ENCODE measurements around the gene JAKMIP2. TPM values are rescaled to one million over a fixed set of nuclear protein-coding genes. Genes with fewer than 3 reads are reported as not detected.

The JAKMIP2 gene
- total and polyA plus RNA-seq, 10 of the 15 experiments (the other 5 are each of a cell fraction or from before 2014, with no cell fraction given), result 0.51 to 1.8 (median 0.89) TPM

GRCh38 chr5:147658293-147658932 is 124.1 kb downstream of the JAKMIP2 start:
- 54% methylated on average over 8 of the region's 8 CpGs for WGBS (ENCODE audit: insufficient coverage, insufficient replicate concordance, low lambda C conversion rate, missing lambda C conversion rate)
- ChIA-PET CTCF (interaction anchor here (1.6 kb wide), 1 partner anchor 18 kb away, joined by 3 read pairs; no protein-coding TSS in a partner anchor), RAD21 (ENCODE audit: unreplicated experiment) (no interaction called here), SMC1A (ENCODE audit: uncharacterized antibody, unreplicated experiment) (no interaction called here), POLR2A (no interaction called here)
- DNase-seq (ENCODE audit: low read depth, low spot score) (no peak), FAIRE-seq (no peak), ATAC-seq (peak; percentile 55)
- no peaks in the 10 kb centered on the region for H3K36me3 ChIP-seq (ENCODE audit: control insufficient read depth in 2 of 2, insufficient read depth in 2 of 2, low read length in 1 of 2)
- intact Hi-C loops (cut with micrococcal nuclease; ENCODE audit: unreplicated experiment), result no loop called here
- H3K27ac ChIP-seq (ENCODE audit: control insufficient read depth, insufficient read depth), result no peak overlapping the region
- H3K4me2 ChIP-seq (ENCODE audit: control insufficient read depth, insufficient read depth), result no peak overlapping the region
- in situ Hi-C loops (cut with MboI), result no loop called here
- no peaks in the 10 kb centered on the region; a peak in 1 of 4 replicates for H3K27me3 ChIP-seq (replicated peaks in 1 of 2; ENCODE audit: control insufficient read depth in 2 of 2, insufficient read depth in 2 of 2, low read length in 1 of 2)
- H3K9me3 ChIP-seq (replicated peaks; ENCODE audit: control insufficient read depth, insufficient read depth, low read length), result no peaks in the 10 kb centered on the region
- H3K9ac ChIP-seq (ENCODE audit: control insufficient read depth, insufficient read depth, low read length), result no peak overlapping the region
- no peaks in the 10 kb centered on the region for H3K79me2 ChIP-seq (ENCODE audit: control insufficient read depth, insufficient read depth, low read length)
- BruUV-seq (replicated peaks), result no TSS peak
- no peaks in the 10 kb centered on the region for H4K20me1 ChIP-seq (ENCODE audit: control insufficient read depth, insufficient read depth)
- no peak overlapping the region for H2AFZ ChIP-seq (ENCODE audit: control insufficient read depth, low read depth, low read length)
- TF ChIP-seq MEF2A (IDR thresholded peaks at IDR 0.05; ENCODE audit: insufficient read depth, low read depth, low read length) (no peak), FOXK2 (IDR thresholded peaks at IDR 0.05) (no peak), JUND (IDR thresholded peaks at IDR 0.05; ENCODE audit: low read depth, low read length) (no peak), USF1 (IDR thresholded peaks at IDR 0.05; ENCODE audit: borderline replicate concordance, extremely low read length, insufficient read depth, low read depth, low read length) (no peak), ESRRA (IDR thresholded peaks at IDR 0.05; ENCODE audit: low read length) (no peak), KLF5 (IDR thresholded peaks at IDR 0.05; ENCODE audit: partially characterized antibody) (no peak), ZNF207 (IDR thresholded peaks at IDR 0.05; ENCODE audit: borderline replicate concordance) (no peak), E2F4 (IDR thresholded peaks at IDR 0.05; ENCODE audit: low read depth, low read length) (no peak), CHD4 (IDR thresholded peaks at IDR 0.05) (no peak), ZNF217 (IDR thresholded peaks at IDR 0.05) (no peak), SUZ12 (IDR thresholded peaks at IDR 0.05; ENCODE audit: unreplicated experiment) (no peak)
- no peaks in the 10 kb centered on the region for H3K4me1 ChIP-seq (ENCODE audit: control insufficient read depth, insufficient read depth, low read length)
- no peak overlapping the region for H3K4me3 ChIP-seq

All from GM12878 (cell line).